ENCODE measurements around the gene CCDC30.

Gene CCDC30

GRCh38 chr1:42682739-42683531, 219.8 kb downstream of the CCDC30 start:
- Histone ChIP-seq H3K4me1 (peaks cover 0 to 64% (median 41%) of the 10 kb centered on the region in 4 donors), H3K9me3 (no peaks in the 10 kb centered on the region), H3K36me3 (no peaks in the 10 kb centered on the region), H3K27ac (peak overlapping the region; percentile 91 to 92), H3K4me3 (peak overlapping the region; percentile 88 to 96), H3K27me3 (no peaks in the 10 kb centered on the region)
- peak; percentile 64 to 83 for DNase-seq
- intact Hi-C loops (cut with DNase I; ENCODE audit: low total_unique reads) = loop anchor here (2.0 to 10.0 kb wide), 4 partner anchors 74 to 226 kb away; partner anchors contain the start of genes ERMAP, PPCS, SVBP and ZMYND12
- no peak for TF ChIP-seq CTCF (IDR thresholded peaks at IDR 0.05)

GRCh38 chr1:42684139-42684538, 221.1 kb downstream of the CCDC30 start:
- Histone ChIP-seq H3K36me3 (no peaks in the 10 kb centered on the region), H3K27ac (no peak overlapping the region), H3K4me3 (peak overlapping the region; percentile 88 to 96), H3K9me3 (no peaks in the 10 kb centered on the region), H3K4me1 (peaks cover 0 to 76% (median 44%) of the 10 kb centered on the region in 4 donors), H3K27me3 (no peaks in the 10 kb centered on the region)
- intact Hi-C loops (cut with DNase I; ENCODE audit: low total_unique reads) = loop anchor here (5.0 to 10.0 kb wide), 3 partner anchors 73 to 227 kb away; partner anchors contain the start of genes PPCS, ZMYND12 and ZNF691
- no peak for TF ChIP-seq CTCF (IDR thresholded peaks at IDR 0.05)
- no peak for DNase-seq

GRCh38 chr1:42686418-42686817, 223.3 kb downstream of the CCDC30 start:
- Histone ChIP-seq H3K9me3 (no peaks in the 10 kb centered on the region), H3K36me3 (no peaks in the 10 kb centered on the region), H3K4me3 (no peak overlapping the region), H3K4me1 (peaks cover 0 to 82% (median 41%) of the 10 kb centered on the region in 4 donors), H3K27ac (no peak overlapping the region), H3K27me3 (no peaks in the 10 kb centered on the region)
- intact Hi-C loops (cut with DNase I; ENCODE audit: low total_unique reads) = loop anchor here (10.0 kb wide), 1 partner anchor 158 kb away; the partner anchor contains the start of gene ZNF691
- TF ChIP-seq CTCF (IDR thresholded peaks at IDR 0.05) = no peak
- no peak for DNase-seq

- Histone ChIP-seq H3K4me1 (peaks cover 0 to 87% (median 29%) of the 10 kb centered on the region in 4 donors), H3K4me3 (no peak overlapping the region), H3K9me3 (no peaks in the 10 kb centered on the region), H3K27me3 (no peaks in the 10 kb centered on the region), H3K36me3 (no peaks in the 10 kb centered on the region), H3K27ac (no peak overlapping the region)
- intact Hi-C loops (cut with DNase I; ENCODE audit: low total_unique reads) = loop anchor here (10.0 kb wide), 1 partner anchor 155 kb away; the partner anchor contains the start of gene ZNF691
- DNase-seq = no peak
- no peak for TF ChIP-seq CTCF (IDR thresholded peaks at IDR 0.05)
Observed at GRCh38 chr1:42689912-42690311, 226.8 kb downstream of the CCDC30 start.

GRCh38 chr1:42690477-42691156, 227.5 kb downstream of the CCDC30 start:
- intact Hi-C loops (cut with DNase I; ENCODE audit: low total_unique reads) = no loop called here
- no peak for TF ChIP-seq CTCF (IDR thresholded peaks at IDR 0.05)
- peaks cover 0 to 3% (median 1%) of the 10 kb centered on the region in 3 donors for H3K36me3 ChIP-seq
- peaks cover 0 to 80% (median 22%) of the 10 kb centered on the region in 4 donors for H3K4me1 ChIP-seq
- H3K9me3 ChIP-seq = no peaks in the 10 kb centered on the region
- no peak for DNase-seq
- H3K4me3 ChIP-seq = no peak overlapping the region
- no peak overlapping the region for H3K27ac ChIP-seq
- no peaks in the 10 kb centered on the region for H3K27me3 ChIP-seq

Measured in tibial artery (tissue), 4 donors.